ENCODE results near the gene RIMBP2.

GRCh38 chr12:130504110-130504839 is 211.8 kb downstream of the RIMBP2 start:
- TF ChIP-seq CTCF (IDR thresholded peaks at IDR 0.05; ENCODE audit: low read length) = no peak
- TF ChIP-seq EZH2phosphoT487 (IDR thresholded peaks at IDR 0.05; ENCODE audit: low read length) = no peak
